ENCODE data around the gene OR4D2.
"Not testable (repeated sequence)": the region's sequence is repeated elsewhere in the genome, so short reads cannot be mapped to it uniquely, and the experiment has no call there.

DNA sequence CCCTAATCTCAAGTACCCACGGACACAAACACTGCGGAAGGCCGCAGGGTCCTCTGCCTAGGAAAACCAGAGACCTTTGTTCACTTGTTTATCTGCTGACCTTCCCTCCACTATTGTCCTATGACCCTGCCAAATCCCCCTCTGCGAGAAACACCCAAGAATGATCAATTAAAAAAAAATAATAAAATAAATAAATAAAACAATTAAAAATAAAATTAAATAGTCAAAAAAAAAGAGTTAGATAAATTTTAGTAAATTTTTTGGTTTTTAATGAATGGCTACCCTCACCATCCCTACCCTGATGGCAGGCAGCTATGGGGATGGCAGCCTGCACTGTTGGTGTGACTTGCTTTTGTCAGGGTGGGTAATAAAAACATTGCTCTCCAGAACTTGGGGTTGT, 23.4 kb upstream of the OR4D2 start:
- TF ChIP-seq, protein P1, sequence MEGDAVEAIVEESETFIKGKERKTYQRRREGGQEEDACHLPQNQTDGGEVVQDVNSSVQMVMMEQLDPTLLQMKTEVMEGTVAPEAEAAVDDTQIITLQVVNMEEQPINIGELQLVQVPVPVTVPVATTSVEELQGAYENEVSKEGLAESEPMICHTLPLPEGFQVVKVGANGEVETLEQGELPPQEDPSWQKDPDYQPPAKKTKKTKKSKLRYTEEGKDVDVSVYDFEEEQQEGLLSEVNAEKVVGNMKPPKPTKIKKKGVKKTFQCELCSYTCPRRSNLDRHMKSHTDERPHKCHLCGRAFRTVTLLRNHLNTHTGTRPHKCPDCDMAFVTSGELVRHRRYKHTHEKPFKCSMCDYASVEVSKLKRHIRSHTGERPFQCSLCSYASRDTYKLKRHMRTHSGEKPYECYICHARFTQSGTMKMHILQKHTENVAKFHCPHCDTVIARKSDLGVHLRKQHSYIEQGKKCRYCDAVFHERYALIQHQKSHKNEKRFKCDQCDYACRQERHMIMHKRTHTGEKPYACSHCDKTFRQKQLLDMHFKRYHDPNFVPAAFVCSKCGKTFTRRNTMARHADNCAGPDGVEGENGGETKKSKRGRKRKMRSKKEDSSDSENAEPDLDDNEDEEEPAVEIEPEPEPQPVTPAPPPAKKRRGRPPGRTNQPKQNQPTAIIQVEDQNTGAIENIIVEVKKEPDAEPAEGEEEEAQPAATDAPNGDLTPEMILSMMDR (IDR thresholded peaks at IDR 0.05; ENCODE audit: poor library complexity): not testable (repeated sequence)
- TF ChIP-seq EZH2 (IDR thresholded peaks at IDR 0.05; ENCODE audit: borderline replicate concordance): not testable (repeated sequence)

Measured in hepatocyte (in vitro differentiated cells).